ENCODE results near the gene SLC35E2B.

Gene SLC35E2B

GRCh38 chr1:1612104-1612400 lies 80.5 kb downstream of the SLC35E2B start:
- no peak for DNase-seq (ENCODE audit: low read depth in 2 of 2)

- no peak for DNase-seq (ENCODE audit: low read depth in 2 of 2)
Observed at GRCh38 chr1:1610796-1611195, 81.8 kb downstream of the SLC35E2B start.

- no peak for DNase-seq (ENCODE audit: low read depth in 2 of 2)
Observed at GRCh38 chr1:1609822-1610485, 82.6 kb downstream of the SLC35E2B start.

Measured in stimulated activated CD4-positive, alpha-beta T cell treated with anti-CD3 and anti-CD28 coated beads, Interleukin-15, amount 100 ng/mL, for 48 hours (primary cell).